Activated CD4-positive, alpha-beta T cell treated with anti-CD3 and anti-CD28 coated beads for 1 hour (primary cell): Measurements from ENCODE around the gene TP53TG3E.
"Not testable (repeated sequence)": the region's sequence is repeated elsewhere in the genome, so short reads cannot be mapped to it uniquely, and the experiment has no call there.

Experiments used
- DNase-seq: peaks from one replicate; pipeline ENCODE4 v3.0.0-alpha.2; 2020

The TP53TG3E gene, protein sequence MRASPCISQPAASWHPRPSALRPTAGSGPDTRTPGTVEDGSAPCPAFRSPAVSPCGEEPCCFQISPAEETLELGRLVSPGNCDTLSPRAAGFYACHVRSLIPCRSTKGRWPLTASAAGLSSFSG

DNA sequence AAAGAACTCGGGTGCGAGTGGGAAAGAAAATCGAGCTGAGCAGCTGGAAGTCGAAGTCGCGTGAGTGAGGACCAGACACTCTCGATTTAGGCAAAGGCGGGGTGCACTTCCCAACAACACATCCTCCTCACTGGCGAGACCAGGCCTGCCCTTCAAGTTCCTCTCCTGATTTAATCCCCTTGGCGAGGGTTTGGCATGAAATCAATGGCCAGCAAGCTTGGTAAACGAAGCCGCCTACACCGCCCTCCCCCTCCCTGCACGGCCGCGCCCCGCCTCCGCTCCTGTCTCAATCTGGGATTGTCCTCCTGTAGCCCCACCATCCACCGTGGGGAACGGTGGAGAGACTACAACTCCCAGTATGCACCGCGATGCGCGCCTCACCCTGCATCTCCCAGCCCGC, at the start of gene TP53TG3E:
TP53TG3E (plus strand) TSS at position 301 of the 400 bp plus-strand sequence; CDS start at position 369, 68 bp downstream.
- not testable (repeated sequence) for DNase-seq

DNA sequence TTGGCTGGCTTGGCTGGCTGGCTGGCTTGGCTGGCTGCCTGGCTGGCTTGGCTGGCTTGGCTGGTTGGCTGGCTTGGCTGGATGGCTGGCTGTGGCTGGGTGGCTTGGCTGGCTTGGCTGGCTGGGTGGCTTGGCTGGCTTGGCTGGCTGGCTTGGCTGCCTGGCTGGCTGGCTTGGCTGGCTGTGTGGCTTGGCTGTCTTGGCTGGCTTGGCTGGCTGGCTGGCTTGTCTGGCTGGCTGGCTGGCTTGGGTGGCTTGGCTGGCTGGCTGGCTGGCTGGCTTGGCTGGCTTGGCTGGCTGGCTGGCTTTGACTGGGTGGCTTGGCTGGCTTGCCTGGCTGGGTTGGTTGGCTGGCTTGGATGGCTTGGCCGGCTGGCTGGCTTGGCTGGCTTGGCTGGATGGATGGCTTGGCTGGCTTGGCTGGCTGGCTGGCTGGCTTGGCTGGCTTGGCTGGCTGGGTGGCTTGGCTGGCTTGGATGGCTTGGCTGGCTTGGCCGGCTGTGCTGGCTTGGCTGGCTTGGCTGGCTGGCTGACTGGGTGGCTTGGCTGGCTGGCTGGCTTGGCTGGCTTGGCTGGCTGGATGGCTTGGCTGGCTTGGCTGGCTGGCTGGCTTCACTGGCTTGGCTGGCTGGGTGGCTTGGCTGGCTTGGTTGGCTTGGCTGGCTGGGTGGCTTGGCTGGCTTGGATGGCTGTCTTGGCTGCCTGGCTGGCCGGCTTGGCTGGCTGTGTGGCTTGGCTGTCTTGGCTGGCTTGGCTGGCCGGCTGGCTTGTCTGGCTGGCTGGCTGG, 32.3 kb downstream of the TP53TG3E start:
- not testable (repeated sequence) for DNase-seq

DNA sequence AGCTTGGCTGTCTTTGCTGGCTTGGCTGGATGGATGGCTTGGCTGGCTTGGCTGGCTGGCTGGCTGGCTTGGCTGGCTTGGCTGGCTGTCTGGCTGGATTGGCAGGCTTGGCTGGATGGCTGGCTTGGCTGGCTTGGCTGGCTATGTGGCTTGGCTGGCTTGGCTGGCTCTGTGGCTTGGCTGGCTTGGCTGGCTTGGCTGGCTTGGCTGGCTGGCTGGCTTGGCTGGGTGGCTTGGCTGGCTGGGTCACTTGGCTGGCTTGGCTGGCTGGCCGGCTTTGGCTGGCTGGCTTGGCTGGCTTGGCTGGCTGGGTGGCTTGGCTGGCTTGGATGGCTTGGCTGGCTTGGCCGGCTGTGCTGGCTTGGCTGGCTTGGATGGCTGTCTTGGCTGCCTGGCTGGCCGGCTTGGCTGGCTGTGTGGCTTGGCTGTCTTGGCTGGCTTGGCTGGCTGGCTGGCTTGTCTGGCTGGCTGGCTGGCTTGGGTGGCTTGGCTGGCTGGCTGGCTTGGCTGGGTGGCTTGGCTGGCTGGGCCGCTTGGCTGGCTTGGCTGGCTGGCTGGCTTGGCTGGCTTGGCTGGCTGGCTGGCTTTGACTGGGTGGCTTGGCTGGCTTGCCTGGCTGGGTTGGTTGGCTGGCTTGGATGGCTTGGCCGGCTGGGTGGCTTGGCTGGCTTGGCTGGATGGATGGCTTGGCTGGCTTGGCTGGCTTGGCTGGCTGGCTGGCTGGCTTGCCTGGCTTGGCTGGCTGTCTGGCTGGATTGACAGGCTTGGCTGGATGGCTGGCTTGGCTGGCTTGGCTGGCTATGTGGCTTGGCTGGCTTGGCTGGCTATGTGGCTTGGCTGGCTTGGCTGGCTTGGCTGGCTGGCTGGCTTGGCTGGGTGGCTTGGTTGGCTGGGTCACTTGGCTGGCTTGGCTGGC, 33.8 kb downstream of the TP53TG3E start:
- not testable (repeated sequence) for DNase-seq

DNA sequence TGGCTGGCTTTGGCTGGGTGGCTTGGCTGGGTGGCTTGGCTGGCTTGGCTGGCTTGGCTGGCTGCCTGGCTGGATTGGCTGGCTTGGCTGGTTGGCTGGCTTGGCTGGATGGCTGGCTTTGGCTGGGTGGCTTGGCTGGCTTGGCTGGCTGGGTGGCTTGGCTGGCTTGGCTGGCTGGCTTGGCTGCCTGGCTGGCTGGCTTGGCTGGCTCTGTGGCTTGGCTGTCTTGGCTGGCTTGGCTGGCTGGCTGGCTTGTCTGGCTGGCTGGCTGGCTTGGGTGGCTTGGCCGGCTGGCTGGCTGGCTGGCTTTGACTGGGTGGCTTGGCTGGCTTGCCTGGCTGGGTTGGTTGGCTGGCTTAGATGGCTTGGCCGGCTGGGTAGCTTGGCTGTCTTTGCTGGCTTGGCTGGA, 34.4 kb downstream of the TP53TG3E start:
- DNase-seq = not testable (repeated sequence)

DNA sequence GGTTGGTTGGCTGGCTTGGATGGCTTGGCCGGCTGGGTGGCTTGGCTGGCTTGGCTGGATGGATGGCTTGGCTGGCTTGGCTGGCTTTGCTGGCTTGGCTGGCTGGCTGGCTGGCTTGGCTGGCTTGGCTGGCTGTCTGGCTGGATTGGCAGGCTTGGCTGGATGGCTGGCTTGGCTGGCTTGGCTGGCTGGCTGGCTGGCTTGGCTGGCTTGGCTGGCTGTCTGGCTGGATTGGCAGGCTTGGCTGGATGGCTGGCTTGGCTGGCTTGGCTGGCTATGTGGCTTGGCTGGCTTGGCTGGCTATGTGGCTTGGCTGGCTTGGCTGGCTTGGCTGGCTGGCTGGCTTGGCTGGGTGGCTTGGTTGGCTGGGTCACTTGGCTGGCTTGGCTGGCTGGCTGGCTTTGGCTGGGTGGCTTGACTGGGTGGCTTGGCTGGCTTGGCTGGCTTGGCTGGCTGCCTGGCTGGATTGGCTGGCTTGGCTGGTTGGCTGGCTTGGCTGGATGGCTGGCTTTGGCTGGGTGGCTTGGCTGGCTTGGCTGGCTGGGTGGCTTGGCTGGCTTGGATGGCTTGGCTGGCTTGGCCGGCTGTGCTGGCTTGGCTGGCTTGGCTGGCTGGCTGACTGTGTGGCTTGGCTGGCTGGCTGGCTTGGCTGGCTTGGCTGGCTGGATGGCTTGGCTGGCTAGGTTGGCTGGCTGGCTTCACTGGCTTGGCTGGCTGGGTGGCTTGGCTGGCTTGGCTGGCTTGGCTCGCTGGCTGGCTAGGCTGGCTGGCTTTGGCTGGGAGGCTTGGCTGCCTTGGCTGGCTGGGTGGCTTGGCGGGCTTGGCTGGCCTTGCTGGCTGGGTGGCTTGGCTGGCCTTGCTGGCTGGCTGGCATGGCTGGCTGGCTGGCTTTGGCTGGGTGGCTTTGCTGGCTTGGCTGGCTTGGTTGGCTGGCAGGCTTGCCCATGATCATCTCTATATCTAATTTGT, 35.3 kb downstream of the TP53TG3E start:
- DNase-seq = not testable (repeated sequence)
